HCT116 (cell line): ENCODE results near the gene L3HYPDH. TPM values are rescaled to one million over a fixed set of nuclear protein-coding genes. Genes with fewer than 3 reads are reported as not detected.

Source experiments
- ATAC-seq: fragments of 200-7000 bp; cut with Tn5 transposase; 2 replicates; pipeline ENCODE4 v1.9.1; 2020; ENCODE audit warnings: mild to moderate bottlenecking, moderate library complexity
- BruUV-seq: library from RNA; stranded (reverse); fragments of 400-500 nt; replicated peaks from 2 replicates; lab custom pipeline; 2021; lab: Mats Ljungman, UMichigan
- CTCF ChIA-PET: fragments of 300-600 bp; sonication (Branson Sonifier 250); formaldehyde crosslinking; loops from one replicate; lab custom pipeline; 2021; ENCODE audit warnings: antibody characterized with exemption; lab: Charles Lee
- POLR2A ChIA-PET: fragments of 300-600, 350-600 bp; sonication (Branson Sonifier 250); formaldehyde crosslinking; loops from one replicate; lab custom pipeline; 2021; ENCODE audit warnings: antibody characterized with exemption; lab: Charles Lee
- RAD21 ChIA-PET, 2 experiments: fragments of 300-600 bp; sonication (Branson Sonifier 250); formaldehyde crosslinking; loops; one replicate each; lab custom pipeline; 2023; ENCODE audit warnings: low total read pairs in 2 of 2; ENCODE audit not compliant: uncharacterized antibody in 2 of 2, unreplicated experiment in 2 of 2, low non-redundant PET in 1 of 2; lab: Charles Lee
- DNase-seq: peaks from one replicate; pipeline ENCODE4 v3.0.0-alpha.2; 2010; ENCODE audit warnings: low read depth, low spot score
- H2AFZ ChIP-seq: fragments of 200-600 bp; shearing (Covaris generic), sonication (generic); 2 replicates; pipeline ENCODE4 v1.6.1; 2017; ENCODE audit warnings: low read depth, mixed run types, mixed read lengths, antibody characterized with exemption, low read length; ENCODE audit not compliant: poor library complexity, severe bottlenecking
- H3K27ac ChIP-seq: 2 replicates; pipeline ENCODE4 v1.5.1; 2012; ENCODE audit warnings: low read depth, low read length
- H3K27me3 ChIP-seq: fragments of 200-600 bp; sonication (generic); 2 replicates; pipeline ENCODE4 v1.6.1; 2016; ENCODE audit warnings: mixed run types, low read length, mixed read lengths; ENCODE audit not compliant: insufficient read depth
- H3K36me3 ChIP-seq, 2 experiments: fragments of 200-500 bp in 1 of 2; fragments of 200-600 bp in 1 of 2; sonication (Bioruptor generic) in 1 of 2; sonication (generic) in 1 of 2; 2 replicates each; pipeline versions ENCODE4 v1.5.1 to v1.6.1; 2014 to 2016; ENCODE audit warnings: low read length in 2 of 2, inconsistent platforms in 1 of 2, mixed read lengths in 1 of 2, mixed run types in 1 of 2; ENCODE audit not compliant: insufficient read depth in 2 of 2, control insufficient read depth in 1 of 2
- H3K4me1 ChIP-seq, 2 experiments: fragments of 200-600 bp in 1 of 2; sonication (generic) in 1 of 2; 2 replicates each; pipeline versions ENCODE4 v1.5.1 to v1.6.1; 2012 to 2017; ENCODE audit warnings: low read length in 2 of 2, inconsistent platforms in 1 of 2, mild to moderate bottlenecking in 1 of 2, mixed read lengths in 1 of 2, mixed run types in 1 of 2, moderate library complexity in 1 of 2; ENCODE audit not compliant: insufficient read depth in 2 of 2, control insufficient read depth in 1 of 2
- H3K4me2 ChIP-seq: fragments of 200-600 bp; sonication (generic); 2 replicates; pipeline ENCODE4 v1.6.1; 2017; ENCODE audit warnings: mixed run types, low read length, mixed read lengths
- H3K4me3 ChIP-seq, 2 experiments: fragments of 200-600 bp in 1 of 2; sonication (generic) in 1 of 2; replicated peaks in 1 of 2; 2 replicates each; pipeline ENCODE4 v1.5.1; 2011 to 2016; ENCODE audit warnings: low read length in 2 of 2, control low read depth in 1 of 2, low read depth in 1 of 2, mild to moderate bottlenecking in 1 of 2, mixed read lengths in 1 of 2, mixed run types in 1 of 2
- H3K79me2 ChIP-seq: fragments of 200-600 bp; sonication (generic); 2 replicates; pipeline ENCODE4 v1.6.1; 2017; ENCODE audit warnings: mild to moderate bottlenecking, mixed run types, low read length, moderate library complexity, mixed read lengths; ENCODE audit not compliant: insufficient read depth
- H3K9ac ChIP-seq: fragments of 200-600 bp; sonication (generic); 2 replicates; pipeline ENCODE4 v1.6.1; 2016; ENCODE audit warnings: low read length, mixed read lengths
- H3K9me2 ChIP-seq: fragments of 200-600 bp; sonication (generic), shearing (Covaris generic); 2 replicates; pipeline ENCODE4 v1.6.1; 2017; ENCODE audit warnings: mixed run types, mild to moderate bottlenecking, moderate library complexity; ENCODE audit not compliant: insufficient read depth
- H3K9me3 ChIP-seq, 2 experiments: fragments of 200-500 bp in 1 of 2; fragments of 200-600 bp in 1 of 2; sonication (Bioruptor generic) in 1 of 2; sonication (generic) in 1 of 2; 2 replicates each; pipeline ENCODE4 v1.6.1; 2014 to 2017; ENCODE audit warnings: low read length in 2 of 2, mixed read lengths in 2 of 2, inconsistent platforms in 1 of 2, low read depth in 1 of 2, mild to moderate bottlenecking in 1 of 2, mixed run types in 1 of 2, moderate library complexity in 1 of 2; ENCODE audit not compliant: control insufficient read depth in 1 of 2, insufficient read depth in 1 of 2
- H4K20me1 ChIP-seq: fragments of 200-600 bp; sonication (generic), shearing (Covaris generic); 2 replicates; pipeline ENCODE4 v1.6.1; 2017; ENCODE audit warnings: mixed run types, mild to moderate bottlenecking, moderate library complexity; ENCODE audit not compliant: insufficient read depth
- ATF3 ChIP-seq: IDR thresholded peaks from 2 replicates; pipeline ENCODE4 v1.6.1; 2012
- CBX3 ChIP-seq: IDR thresholded peaks from 2 replicates; pipeline ENCODE4 v1.6.1; 2012; ENCODE audit warnings: low read depth
- CTCF ChIP-seq, 3 experiments: fragments of 200-600 bp in 1 of 3; sonication (generic) in 1 of 3; IDR thresholded peaks in 2 of 3; conservative IDR thresholded peaks in 1 of 3; 2 replicates each; pipeline ENCODE4 v1.5.1; 2012 to 2017; ENCODE audit warnings: low read depth in 2 of 3, low read length in 2 of 3, antibody characterized with exemption in 1 of 3, borderline replicate concordance in 1 of 3, control low read depth in 1 of 3, mild to moderate bottlenecking in 1 of 3, mixed read lengths in 1 of 3, mixed run types in 1 of 3, moderate library complexity in 1 of 3; ENCODE audit not compliant: insufficient read depth in 1 of 3
- POLR2AphosphoS5 ChIP-seq: IDR thresholded peaks from 2 replicates; pipeline ENCODE4 v1.6.1; 2011; ENCODE audit warnings: mild to moderate bottlenecking, low read depth, low read length, moderate library complexity
- REST ChIP-seq: IDR thresholded peaks from 2 replicates; pipeline ENCODE4 v1.6.1; 2012; ENCODE audit warnings: low read depth
- SIN3A ChIP-seq: IDR thresholded peaks from 2 replicates; pipeline ENCODE4 v1.6.1; 2012; ENCODE audit warnings: low read depth
- intact Hi-C: fragments of 100-400 bp; cut with micrococcal nuclease; formaldehyde crosslinking; loops from 2 replicates; pipeline ENCODE4 v1.10.0; 2022
- total RNA-seq: library from RNA; stranded (reverse); gene quantifications from one replicate; pipeline ENCODE4 v1.2.1, GENCODE V29; 2021; ENCODE audit not compliant: unreplicated experiment

Gene L3HYPDH
- total RNA-seq, 1 experiment from 2014 or later: 19.5 TPM

- POLR2A ChIA-PET: no interaction called here
These were observed 28.8 kb downstream of the L3HYPDH start for GRCh38 chr14:59455411-59455810.

More at GRCh38 chr14:59455411-59455810, 28.8 kb downstream of the L3HYPDH start:
- Histone ChIP-seq H3K27me3 (no peaks in the 10 kb centered on the region), H2AFZ (no peak overlapping the region), H3K4me2 (no peak overlapping the region), H3K79me2 (no peaks in the 10 kb centered on the region), H3K9ac (no peak overlapping the region), H3K4me1 (no peaks in the 10 kb centered on the region), H3K4me3 (no peak overlapping the region), H4K20me1 (no peaks in the 10 kb centered on the region), H3K27ac (no peak overlapping the region), H3K9me2 (no peaks in the 10 kb centered on the region), H3K9me3 (no peaks in the 10 kb centered on the region), H3K36me3 (peaks cover 0 to 16% of the 10 kb centered on the region in 2 experiments; a peak in 1 of 4 replicates)
- DNase-seq (no peak), ATAC-seq (no peak)
- ChIA-PET RAD21 (no interaction called here), CTCF (no interaction called here)
- intact Hi-C loops: no loop called here
- no TSS peak for BruUV-seq
- TF ChIP-seq CBX3 (no peak), REST (no peak), ATF3 (no peak), CTCF (IDR thresholded peaks at IDR 0.05 in 2 of 3, conservative IDR thresholded peaks at IDR 0.05 in 1 of 3; ENCODE audit: borderline replicate concordance in 1 of 3, insufficient read depth in 1 of 3, low read depth in 2 of 3, low read length in 2 of 3) (no peak), POLR2AphosphoS5 (no peak), SIN3A (no peak)
